Stimulated activated CD4-positive, alpha-beta T cell treated with anti-CD3 and anti-CD28 coated beads, Interleukin-15, amount 100 ng/mL, for 1 hour (primary cell): ENCODE results near the gene SIRT5.

Source experiments
- DNase-seq, 2 donors: peaks; one replicate each; pipeline ENCODE4 v3.0.0-alpha.2; 2020; ENCODE audit warnings: low read depth in 1 of 2, low spot score in 1 of 2

The SIRT5 gene

DNA sequence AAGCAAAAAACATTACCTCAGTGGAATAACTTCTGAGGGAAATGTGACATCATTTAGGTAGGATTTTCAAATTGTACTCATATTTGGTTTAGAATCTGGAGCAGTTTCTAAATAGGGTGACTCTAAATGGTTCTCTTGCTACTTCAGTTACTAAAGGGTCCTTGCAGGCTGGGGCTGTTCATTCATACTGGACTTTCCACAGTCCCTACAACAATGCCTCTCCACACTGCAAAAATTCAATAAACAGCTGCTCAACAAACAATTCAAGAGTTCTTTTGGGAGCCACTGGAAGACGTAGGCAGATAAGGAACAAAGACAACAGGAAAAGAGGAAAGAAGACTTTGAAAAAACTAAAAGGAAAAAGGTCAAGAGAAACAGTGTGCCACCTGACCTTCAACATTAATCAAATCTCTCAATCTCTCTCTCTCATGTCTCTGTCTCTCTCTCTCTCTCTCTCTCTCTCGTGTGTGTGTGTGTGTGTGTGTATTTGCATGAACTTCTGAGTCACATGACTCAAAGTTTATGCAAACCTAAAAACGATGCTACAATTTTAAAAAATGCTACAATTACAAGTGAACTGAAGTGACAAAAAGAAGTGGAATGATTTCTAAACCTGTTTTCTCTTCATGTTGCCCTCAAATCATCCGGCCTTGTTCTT lies 55.2 kb downstream of the SIRT5 start:
- no peak for DNase-seq

DNA sequence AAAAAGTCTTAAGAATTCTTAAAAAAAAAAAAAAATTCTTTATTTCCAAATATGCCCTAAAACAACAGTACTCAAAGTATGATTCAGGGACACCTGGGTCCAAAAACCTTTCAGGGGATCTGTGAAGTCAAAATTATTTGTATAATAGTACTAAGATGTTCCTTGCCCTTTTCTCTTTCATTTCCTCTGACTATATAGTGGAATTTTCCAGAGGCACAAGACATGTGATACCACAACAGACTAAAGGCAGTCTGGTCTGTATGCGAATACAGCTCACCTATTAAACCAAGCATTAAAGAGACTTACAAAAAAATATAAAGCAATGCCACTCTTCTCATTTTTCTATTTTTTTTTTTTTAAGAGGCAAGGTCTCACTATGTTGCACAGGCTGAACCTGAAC lies 56.1 kb downstream of the SIRT5 start:
- DNase-seq, result no peak

DNA sequence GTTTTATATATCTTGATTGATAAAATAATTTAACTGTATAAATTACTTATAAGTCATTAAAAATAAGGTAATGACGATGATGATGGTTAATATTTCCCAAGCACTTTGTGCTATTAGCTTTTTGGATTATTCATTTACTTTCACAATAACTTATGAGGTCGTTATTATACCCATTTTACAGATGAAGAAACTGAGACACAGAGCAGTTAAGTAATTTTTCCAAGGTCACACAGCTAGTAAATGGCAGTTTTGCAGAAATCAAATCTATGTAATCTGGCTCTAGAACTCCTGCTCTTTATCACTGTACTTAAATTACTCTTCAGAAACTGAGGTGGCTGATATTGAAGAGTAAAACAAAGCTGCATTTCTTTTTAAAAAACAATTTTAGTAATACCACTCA lies 58.9 kb downstream of the SIRT5 start:
- no peak for DNase-seq

GRCh38 chr6:13635948-13636658 lies 61.7 kb downstream of the SIRT5 start:
- no peak for DNase-seq

DNA sequence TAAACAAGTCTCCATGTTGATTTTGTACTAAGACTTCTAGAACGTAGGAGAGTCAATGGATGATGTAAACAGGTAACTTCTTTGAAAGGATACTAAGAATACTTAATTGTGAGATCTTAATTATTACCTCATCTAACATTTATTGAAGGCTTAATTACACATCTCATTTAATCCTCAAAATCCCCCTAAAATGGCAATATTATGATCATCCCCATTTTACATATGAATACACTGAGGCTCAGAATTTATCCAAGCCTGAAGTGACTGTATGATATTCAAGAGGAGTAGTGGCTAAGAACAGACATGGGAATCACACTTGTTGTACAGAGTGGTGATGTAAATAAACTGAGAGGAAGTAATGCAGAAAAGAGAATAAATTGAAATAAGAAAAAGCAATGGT lies 63.6 kb downstream of the SIRT5 start:
- DNase-seq, result no peak

DNA sequence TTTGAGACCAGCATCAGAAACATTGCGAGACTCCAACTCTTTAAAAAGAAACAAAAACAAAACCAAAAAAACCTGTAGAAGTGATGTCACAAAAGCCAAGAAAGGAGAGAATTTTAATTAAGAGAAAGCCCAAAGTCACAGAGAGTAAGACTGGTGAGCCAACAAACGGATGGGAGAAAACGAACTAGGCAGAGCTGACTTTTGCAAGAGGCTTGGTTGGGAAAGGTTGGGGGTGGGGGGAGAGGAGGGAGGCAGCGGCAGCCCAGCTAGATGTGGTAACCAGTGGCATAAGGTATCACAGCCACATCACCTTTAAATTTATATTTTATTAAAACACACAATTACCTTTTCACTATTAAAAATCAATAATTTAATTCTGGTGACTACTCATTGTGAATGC lies 64.2 kb downstream of the SIRT5 start:
- DNase-seq, result no peak

DNA sequence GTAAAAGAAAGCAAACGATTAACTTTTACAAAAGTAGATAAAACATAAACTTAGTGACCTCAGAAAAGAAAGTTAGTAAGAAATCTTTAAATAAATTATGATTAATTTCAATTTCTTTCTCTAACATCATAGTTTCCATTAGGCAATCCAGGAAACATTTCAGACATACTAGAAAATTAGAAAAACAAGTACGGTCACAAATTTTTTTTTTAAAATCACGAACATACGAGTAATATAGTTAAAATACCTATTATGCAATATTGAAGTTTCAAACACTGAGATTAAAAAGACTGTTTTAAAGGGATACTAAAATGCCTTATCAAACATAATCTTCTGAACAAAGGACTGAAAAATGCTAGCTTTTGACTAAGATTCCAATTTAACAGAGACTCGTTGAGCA lies 66.9 kb downstream of the SIRT5 start:
- no peak for DNase-seq

DNA sequence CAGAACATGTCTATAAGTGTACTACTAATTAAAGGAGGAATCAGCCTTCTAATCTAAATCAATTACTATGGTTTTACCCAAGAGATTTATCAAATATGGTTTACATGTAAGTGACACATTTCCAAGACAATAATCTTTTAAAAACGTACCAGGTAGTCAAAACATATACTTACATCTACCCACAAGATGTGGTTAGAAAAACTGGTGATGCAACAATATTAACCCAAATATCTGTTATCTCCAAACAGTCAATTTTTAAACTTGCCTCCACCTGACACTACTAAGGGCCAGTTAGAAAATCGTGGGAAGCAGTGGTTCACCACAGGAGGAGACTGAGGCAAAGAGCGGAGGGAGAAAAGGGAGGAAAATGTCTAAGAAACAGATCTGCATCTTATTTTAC lies 68.7 kb downstream of the SIRT5 start:
- no peak for DNase-seq

DNA sequence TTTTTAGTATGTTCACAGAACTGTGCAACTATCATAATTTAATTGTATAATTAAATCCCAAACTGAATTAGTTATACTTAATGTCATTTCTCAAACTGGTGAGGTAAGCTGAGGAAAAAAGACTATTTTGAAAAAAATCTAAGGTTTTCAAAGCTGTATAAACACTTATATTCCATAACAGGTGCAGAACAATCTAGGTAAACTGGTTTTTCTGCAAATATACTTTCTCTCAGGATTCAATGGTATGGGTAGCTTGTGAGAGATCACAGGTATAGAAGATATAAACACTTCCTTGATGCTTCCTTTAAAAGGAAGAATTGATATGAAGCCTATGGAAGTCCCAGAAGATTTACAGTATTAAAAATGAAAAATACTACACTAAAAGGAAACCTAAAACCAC lies 74.4 kb downstream of the SIRT5 start:
- no peak for DNase-seq

DNA sequence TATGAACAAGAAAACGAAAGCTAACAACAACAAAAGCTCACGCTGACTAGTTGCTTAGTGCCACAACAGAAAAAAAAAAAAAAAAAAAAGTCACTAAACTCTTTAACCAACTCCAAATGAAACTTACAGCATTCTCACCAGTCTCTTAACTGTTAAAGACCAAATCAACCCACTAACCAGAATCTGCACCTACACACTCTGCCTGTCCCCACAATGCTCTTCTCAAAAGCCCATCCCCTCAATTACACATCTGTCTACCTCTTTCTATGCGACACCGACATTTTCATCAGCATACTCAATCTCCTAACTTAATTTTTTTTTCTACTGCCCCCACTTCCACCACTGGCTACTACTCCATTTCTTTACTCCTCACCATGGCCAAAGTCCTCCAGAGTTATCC lies 75.0 kb downstream of the SIRT5 start:
- DNase-seq, result no peak

DNA sequence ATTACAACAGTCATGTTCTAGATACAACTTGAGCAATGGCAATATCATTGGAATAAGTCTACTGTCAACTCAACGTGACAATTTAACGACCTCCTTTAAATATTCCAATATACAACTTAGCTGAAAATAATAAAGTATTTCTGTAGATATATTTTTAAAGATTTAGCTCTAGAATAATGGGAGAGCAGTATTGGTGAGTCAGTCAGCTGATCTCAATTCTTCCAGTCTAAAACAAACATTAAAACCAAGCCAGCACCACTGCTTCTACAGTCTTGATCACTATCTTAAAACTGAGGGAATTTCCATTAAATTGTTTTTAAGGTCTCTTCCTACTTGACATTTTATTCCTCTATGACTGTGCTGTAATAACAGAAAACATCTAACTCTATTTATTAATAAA lies 78.9 kb downstream of the SIRT5 start:
- no peak for DNase-seq

DNA sequence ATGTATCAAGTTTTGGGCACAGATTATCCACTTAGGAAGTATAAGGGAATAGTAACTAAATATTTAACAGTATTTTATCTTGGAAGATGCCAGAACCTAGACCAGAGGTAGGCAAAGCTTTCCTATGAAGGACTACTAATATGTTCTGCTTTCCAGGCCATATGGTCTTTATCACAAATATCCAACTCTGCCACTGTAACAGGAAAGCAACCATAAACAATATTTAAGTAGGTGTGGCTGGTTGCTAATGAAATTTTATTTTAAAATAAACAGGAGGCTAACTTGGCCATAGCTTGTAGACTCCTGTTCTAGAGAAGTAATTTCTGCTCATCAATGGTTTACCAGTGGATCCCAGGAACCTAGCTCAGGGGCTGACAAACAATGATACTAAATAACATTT lies 80.1 kb downstream of the SIRT5 start:
- no peak for DNase-seq

- no peak for DNase-seq
These were observed 81.3 kb downstream of the SIRT5 start for GRCh38 chr6:13655700-13656099.

DNA sequence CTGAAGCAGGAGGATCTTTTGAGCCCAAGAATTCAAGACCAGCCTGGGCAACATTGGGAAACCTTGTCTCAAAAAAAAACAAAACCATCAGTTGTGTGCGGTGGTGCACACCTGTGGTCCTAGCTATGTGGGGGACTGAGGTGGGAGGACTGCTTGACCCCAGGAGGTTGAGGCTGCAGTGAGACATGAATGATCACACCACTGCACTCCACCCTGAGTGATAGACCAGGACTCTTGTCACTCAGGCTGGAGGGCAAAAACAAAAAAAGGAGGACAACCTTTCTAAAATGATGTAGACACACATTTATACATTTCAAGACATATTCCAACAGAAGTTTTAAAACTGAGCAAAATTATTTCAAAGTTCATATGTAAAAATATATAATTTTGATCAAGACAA lies 85.9 kb downstream of the SIRT5 start:
- no peak for DNase-seq

GRCh38 chr6:13660893-13661292 lies 86.5 kb downstream of the SIRT5 start:
- DNase-seq, result no peak

DNA sequence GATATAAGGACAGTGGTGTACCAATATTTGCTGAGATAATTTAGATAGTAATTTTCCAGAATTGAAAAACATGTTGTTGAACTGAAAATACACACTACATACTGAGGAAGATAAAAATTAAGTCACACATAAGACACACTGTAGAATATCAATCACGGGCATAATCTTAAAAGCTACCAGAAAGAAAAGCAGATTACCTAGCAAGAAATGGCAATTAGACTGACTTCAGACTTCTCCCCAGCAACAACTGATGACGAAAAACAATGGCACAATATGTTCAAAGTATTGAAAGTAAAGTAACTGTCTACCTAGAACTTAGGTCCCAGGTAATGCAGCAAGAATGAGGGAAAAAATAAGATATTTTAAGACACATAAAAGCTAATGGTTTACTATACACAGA lies 87.2 kb downstream of the SIRT5 start:
- DNase-seq, result no peak

DNA sequence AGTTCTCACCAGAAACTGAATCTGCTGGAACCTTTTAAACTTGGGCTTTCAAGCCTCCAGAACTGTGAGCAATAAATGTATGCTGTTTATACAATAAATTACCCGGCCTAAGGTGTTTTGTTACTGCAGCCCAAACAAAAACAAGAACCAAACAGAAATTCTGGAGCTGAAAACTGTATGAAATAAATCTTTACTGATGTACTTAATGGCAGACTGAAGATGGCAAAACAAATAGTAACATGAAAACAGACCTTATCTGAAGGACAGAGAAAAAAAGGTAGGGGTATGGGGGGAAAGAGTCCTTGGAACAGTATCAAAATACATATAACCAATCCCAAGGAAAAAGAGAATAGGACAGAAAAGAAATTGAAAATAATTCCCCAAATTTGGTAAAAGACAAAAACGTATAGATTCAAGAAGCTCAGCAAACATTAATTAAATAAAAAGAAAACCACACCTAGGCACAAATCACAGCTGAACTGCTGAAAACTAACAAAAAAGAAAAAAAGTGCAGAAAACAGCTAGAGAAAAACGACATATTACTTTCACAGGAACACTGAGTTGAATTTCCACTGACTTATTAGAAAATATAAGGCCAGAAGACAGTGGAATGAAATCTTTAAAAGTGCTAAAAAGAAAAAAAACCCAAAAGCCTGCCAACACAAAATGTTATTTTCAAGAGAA lies 88.4 kb downstream of the SIRT5 start:
- no peak for DNase-seq

GRCh38 chr6:13663986-13664385 lies 89.6 kb downstream of the SIRT5 start:
- DNase-seq, result no peak
